ENCODE measurements around the gene ITGB7.

- TF ChIP-seq CTCF (IDR thresholded peaks at IDR 0.05): no peak
- TF ChIP-seq EZH2 (IDR thresholded peaks at IDR 0.05): no peak
Observed at GRCh38 chr12:53191096-53191884, 15.8 kb downstream of the ITGB7 start.
